Nephron (organoid): Measurements from ENCODE around the gene ZSWIM6.

Source experiments
- H3K27ac Mint-ChIP-seq, 3 experiments: 2 replicates each; pipeline ENCODE4 v1.8.0; 2020; ENCODE audit warnings: mixed read lengths in 3 of 3, mild to moderate bottlenecking in 2 of 3, moderate library complexity in 1 of 3
- H3K27me3 Mint-ChIP-seq: 2 replicates; pipeline ENCODE4 v1.8.0; 2021; ENCODE audit warnings: low read depth, mild to moderate bottlenecking, moderate library complexity, mixed read lengths
- H3K36me3 Mint-ChIP-seq: 2 replicates; pipeline ENCODE4 v1.8.0; 2020; ENCODE audit warnings: low read depth, mixed read lengths
- H3K4me1 Mint-ChIP-seq: 2 replicates; pipeline ENCODE4 v1.8.0; 2020; ENCODE audit warnings: mixed read lengths
- H3K4me3 Mint-ChIP-seq, 3 experiments: 2 replicates each; pipeline ENCODE4 v1.8.0; 2020; ENCODE audit warnings: mild to moderate bottlenecking in 3 of 3, mixed read lengths in 3 of 3, moderate library complexity in 2 of 3
- H3K9me3 Mint-ChIP-seq: 2 replicates; pipeline ENCODE4 v1.8.0; 2020; ENCODE audit warnings: mixed read lengths
- CTCF ChIP-seq, 3 experiments: fragments of 200-600 bp; sonication (generic); IDR thresholded peaks; one replicate each; pipeline ENCODE4 v1.5.0; 2021; ENCODE audit warnings: antibody characterized with exemption in 3 of 3; ENCODE audit not compliant: unreplicated experiment in 3 of 3

ZSWIM6 gene

GRCh38 chr5:61302200-61302563 is 29.9 kb upstream of the ZSWIM6 start:
- Mint-ChIP-seq H3K4me1 (peaks cover 16% of the 10 kb centered on the region), H3K27me3 (peaks cover 26% of the 10 kb centered on the region), H3K4me3 (no peak overlapping the region), H3K9me3 (no peaks in the 10 kb centered on the region), H3K27ac (no peak overlapping the region), H3K36me3 (no peaks in the 10 kb centered on the region)
- TF ChIP-seq CTCF (IDR thresholded peaks at IDR 0.05; ENCODE audit: unreplicated experiment in 3 of 3) = no peak

GRCh38 chr5:61303346-61303745 is 28.7 kb upstream of the ZSWIM6 start:
- peaks cover 16% of the 10 kb centered on the region for H3K4me1 Mint-ChIP-seq

GRCh38 chr5:61304590-61305381 is 27.3 kb upstream of the ZSWIM6 start:
- TF ChIP-seq CTCF (IDR thresholded peaks at IDR 0.05; ENCODE audit: unreplicated experiment in 3 of 3) = no peak
- H3K27ac Mint-ChIP-seq = no peak overlapping the region
- peaks cover 16% of the 10 kb centered on the region for H3K4me1 Mint-ChIP-seq
- H3K9me3 Mint-ChIP-seq = no peaks in the 10 kb centered on the region
- H3K4me3 Mint-ChIP-seq = no peak overlapping the region
- peaks cover 35% of the 10 kb centered on the region for H3K27me3 Mint-ChIP-seq
- H3K36me3 Mint-ChIP-seq = no peaks in the 10 kb centered on the region

More at GRCh38 chr5:61303346-61303745, 28.7 kb upstream of the ZSWIM6 start:
- Mint-ChIP-seq H3K4me3 (no peak overlapping the region), H3K27me3 (peaks cover 29% of the 10 kb centered on the region), H3K36me3 (no peaks in the 10 kb centered on the region), H3K27ac (no peak overlapping the region), H3K9me3 (no peaks in the 10 kb centered on the region)
- no peak for TF ChIP-seq CTCF (IDR thresholded peaks at IDR 0.05; ENCODE audit: unreplicated experiment in 3 of 3)

- H3K27me3 Mint-ChIP-seq = peaks cover 33% of the 10 kb centered on the region
- no peaks in the 10 kb centered on the region for H3K36me3 Mint-ChIP-seq
- no peak for TF ChIP-seq CTCF (IDR thresholded peaks at IDR 0.05; ENCODE audit: unreplicated experiment in 3 of 3)
- H3K9me3 Mint-ChIP-seq = no peaks in the 10 kb centered on the region
- no peak overlapping the region for H3K4me3 Mint-ChIP-seq
- H3K4me1 Mint-ChIP-seq = peaks cover 10% of the 10 kb centered on the region
- no peak overlapping the region for H3K27ac Mint-ChIP-seq
These were observed 25.4 kb upstream of the ZSWIM6 start for GRCh38 chr5:61306531-61307131.

GRCh38 chr5:61307191-61307590 is 24.9 kb upstream of the ZSWIM6 start:
- Mint-ChIP-seq H3K36me3 (no peaks in the 10 kb centered on the region), H3K4me3 (no peak overlapping the region), H3K27me3 (peaks cover 30% of the 10 kb centered on the region), H3K4me1 (peaks cover 5% of the 10 kb centered on the region), H3K9me3 (no peaks in the 10 kb centered on the region), H3K27ac (no peak overlapping the region)
- no peak for TF ChIP-seq CTCF (IDR thresholded peaks at IDR 0.05; ENCODE audit: unreplicated experiment in 3 of 3)

- Mint-ChIP-seq H3K27me3 (peaks cover 30% of the 10 kb centered on the region), H3K4me1 (peaks cover under 1% of the 10 kb centered on the region), H3K9me3 (no peaks in the 10 kb centered on the region), H3K27ac (no peak overlapping the region), H3K36me3 (no peaks in the 10 kb centered on the region), H3K4me3 (no peak overlapping the region)
- no peak for TF ChIP-seq CTCF (IDR thresholded peaks at IDR 0.05; ENCODE audit: unreplicated experiment in 3 of 3)
These were observed 24.4 kb upstream of the ZSWIM6 start for GRCh38 chr5:61307611-61308010.
